B cell (primary cell): Measurements from ENCODE around the gene MED20. TPM values are rescaled to one million over a fixed set of nuclear protein-coding genes. Genes with fewer than 3 reads are reported as not detected.
A peak's percentile ranks its signal among the peaks of the same experiment; 100 is the strongest.

Experiments
- ATAC-seq: fragments of 200-7000 bp; cut with Tn5 transposase; one replicate; pipeline ENCODE4 v1.10.0; 2021; ENCODE audit warnings: low read depth, mild to moderate bottlenecking, moderate number of reproducible peaks, moderate library complexity
- CTCF ChIA-PET: fragments of 350-600 bp; sonication (Branson Sonifier 250); formaldehyde crosslinking; loops from one replicate; lab custom pipeline; 2021; ENCODE audit warnings: antibody characterized with exemption, inconsistent platforms; lab: Charles Lee
- POLR2A ChIA-PET: fragments of 350-600 bp; sonication (Branson Sonifier 250); formaldehyde crosslinking; loops from one replicate; lab custom pipeline; 2021; ENCODE audit warnings: antibody characterized with exemption; lab: Charles Lee
- DNase-seq: peaks from one replicate; pipeline ENCODE4 v3.0.0; 2013
- H2AFZ ChIP-seq: 2 replicates; pipeline ENCODE4 v1.6.1; 2012; ENCODE audit warnings: mild to moderate bottlenecking, low read depth, low read length; ENCODE audit not compliant: insufficient read depth, poor library complexity, severe bottlenecking
- H3K27ac ChIP-seq, 2 donors: 1 replicate in 1 of 2; 2 replicates in 1 of 2; pipeline ENCODE4 v1.5.1; 2012 to 2013; ENCODE audit warnings: low read length in 2 of 2, mild to moderate bottlenecking in 2 of 2, moderate library complexity in 1 of 2
- H3K27me3 ChIP-seq, 4 experiments: fragments of 200-600 bp in 1 of 4; sonication (generic) in 1 of 4; replicated peaks in 1 of 4; 1 replicate in 2 of 4; 2 replicates in 2 of 4; pipeline versions ENCODE4 v1.6.1 to v1.7.0; 2013 to 2016; ENCODE audit warnings: low read length in 3 of 4, mild to moderate bottlenecking in 2 of 4, mixed read lengths in 1 of 4, moderate library complexity in 1 of 4; ENCODE audit not compliant: insufficient read depth in 4 of 4, control insufficient read depth in 3 of 4; ENCODE audit errors: control extremely low read depth in 1 of 4
- H3K36me3 ChIP-seq, 2 experiments: replicated peaks in 1 of 2; 1 replicate in 1 of 2; 2 replicates in 1 of 2; pipeline versions ENCODE4 v1.6.1 to v1.7.1; 2013; ENCODE audit warnings: low read length in 1 of 2; ENCODE audit not compliant: insufficient read depth in 2 of 2, control insufficient read depth in 1 of 2; ENCODE audit errors: control extremely low read depth in 1 of 2, extremely low read depth in 1 of 2
- H3K4me1 ChIP-seq, 2 donors: fragments of 200-600 bp in 1 of 2; sonication (generic) in 1 of 2; 1 replicate in 1 of 2; 2 replicates in 1 of 2; pipeline versions ENCODE4 v1.5.1 to v1.6.1; 2013 to 2017; ENCODE audit warnings: low read length in 2 of 2; ENCODE audit not compliant: control insufficient read depth in 2 of 2, insufficient read depth in 2 of 2
- H3K4me2 ChIP-seq: replicated peaks from 2 replicates; pipeline ENCODE3; 2012; ENCODE audit warnings: mild to moderate bottlenecking, low read depth, low read length; ENCODE audit not compliant: poor library complexity, severe bottlenecking
- H3K4me3 ChIP-seq, 5 experiments: fragments of 200-600 bp in 1 of 5; sonication (generic) in 1 of 5; 1 replicate in 3 of 5; 2 replicates in 2 of 5; pipeline versions ENCODE4 v1.5.1 to v1.7.0; 2011 to 2016; ENCODE audit warnings: low read length in 4 of 5, mild to moderate bottlenecking in 4 of 5, low read depth in 2 of 5, control low read depth in 1 of 5, moderate library complexity in 1 of 5; ENCODE audit not compliant: insufficient read depth in 1 of 5; ENCODE audit errors: control extremely low read depth in 1 of 5, extremely low read depth in 1 of 5
- H3K79me2 ChIP-seq: fragments of 200-600 bp; sonication (generic); one replicate; pipeline ENCODE4 v1.6.0; 2016; ENCODE audit warnings: low read length; ENCODE audit not compliant: control insufficient read depth, insufficient read depth
- H3K9ac ChIP-seq: fragments of 200-600 bp; sonication (generic); 2 replicates; pipeline ENCODE4 v1.6.1; 2017; ENCODE audit warnings: mild to moderate bottlenecking, low read length, moderate library complexity
- H3K9me3 ChIP-seq, 3 donors: one replicate each; pipeline versions ENCODE4 v1.6.1 to v1.7.1; 2013; ENCODE audit warnings: low read length in 2 of 3; ENCODE audit not compliant: control insufficient read depth in 2 of 3, insufficient read depth in 1 of 3; ENCODE audit errors: control extremely low read depth in 1 of 3
- H4K20me1 ChIP-seq: 2 replicates; pipeline ENCODE4 v1.6.0; 2012; ENCODE audit warnings: mild to moderate bottlenecking, low read length; ENCODE audit not compliant: insufficient read depth, control insufficient read depth, poor library complexity, severe bottlenecking
- H3K27ac Mint-ChIP-seq: one replicate; pipeline ENCODE4 v1.8.0; 2021; ENCODE audit warnings: mixed read lengths
- H3K27me3 Mint-ChIP-seq: one replicate; pipeline ENCODE4 v1.8.0; 2021; ENCODE audit warnings: mixed read lengths
- H3K4me1 Mint-ChIP-seq: one replicate; pipeline ENCODE4 v1.8.0; 2021; ENCODE audit warnings: mixed read lengths
- H3K4me3 Mint-ChIP-seq: one replicate; pipeline ENCODE4 v1.8.0; 2021; ENCODE audit warnings: mixed read lengths
- H3K9me3 Mint-ChIP-seq: one replicate; pipeline ENCODE4 v1.8.0; 2022; ENCODE audit warnings: mixed read lengths; ENCODE audit not compliant: insufficient read depth
- EZH2 ChIP-seq: IDR thresholded peaks from 2 replicates; pipeline ENCODE4 v1.6.1; 2012; ENCODE audit warnings: borderline replicate concordance, low read depth, mild to moderate bottlenecking, moderate library complexity, low read length; ENCODE audit not compliant: insufficient read depth, poor library complexity, severe bottlenecking
- WGBS: methylation state at CpG from one replicate; pipeline ENCODE4 v1.1.5; 2013; ENCODE audit warnings: missing lambda C conversion rate; ENCODE audit not compliant: insufficient coverage; 5-methylcytosine and 5-hydroxymethylcytosine counted together
- intact Hi-C: fragments of 100-400 bp; cut with micrococcal nuclease; formaldehyde crosslinking; loops from one replicate; pipeline ENCODE4 v1.10.0; 2022
- polyA plus RNA-seq: library from polyadenylated mRNA; depleted of rRNA; stranded (reverse); fragments of >200 nt; gene quantifications from 2 replicates; pipeline ENCODE4 v1.2.3, GENCODE V29; 2012
- total RNA-seq, 2 donors: library from RNA; stranded (reverse); fragments of 120-200 nt in 1 of 2; gene quantifications; 1 replicate in 1 of 2; 2 replicates in 1 of 2; pipeline versions ENCODE4 v1.2.3 to v1.2.4, GENCODE V29; 2013 to 2022
- TF ChIP-seq, protein P1 (sequence below): fragments of 200-600 bp; IDR thresholded peaks from one replicate; pipeline ENCODE4 v1.8.0; 2022; ENCODE audit warnings: antibody characterized with exemption, mild to moderate bottlenecking

The MED20 gene
- total and polyA plus RNA-seq, 2 donors (not counting 1 experiment from before 2014, with no cell fraction given), result 4.6 to 18.2 TPM

DNA sequence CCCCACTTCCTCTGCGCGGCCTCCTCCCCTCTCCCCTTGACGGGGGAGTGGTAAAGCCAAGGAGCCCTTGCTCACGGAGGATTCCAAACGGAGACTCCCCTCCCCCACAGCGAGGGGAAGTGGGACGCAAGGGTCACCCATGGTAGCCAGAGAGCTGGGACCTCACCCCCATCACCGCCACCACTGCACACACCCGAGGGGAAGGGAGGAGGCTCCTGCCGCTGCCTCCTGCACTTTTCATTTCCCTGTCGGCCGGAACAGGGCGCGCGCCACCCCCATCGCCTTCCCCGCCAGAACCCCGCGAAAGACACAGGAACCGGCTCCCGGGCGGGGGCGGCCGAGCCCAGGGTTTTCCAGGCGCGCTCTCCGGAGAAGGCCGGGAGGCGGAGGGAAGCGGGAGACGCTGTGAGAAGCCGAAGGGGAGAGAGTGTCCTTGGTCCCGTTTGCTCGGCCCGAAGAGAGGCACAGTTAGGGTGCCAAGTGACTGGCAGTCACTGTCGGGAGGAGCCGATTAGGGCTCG, 19.9 kb upstream of the MED20 start:
- H2AFZ ChIP-seq, result peak overlapping the region; percentile 47
- no peak for TF ChIP-seq EZH2
- TF ChIP-seq, protein P1, sequence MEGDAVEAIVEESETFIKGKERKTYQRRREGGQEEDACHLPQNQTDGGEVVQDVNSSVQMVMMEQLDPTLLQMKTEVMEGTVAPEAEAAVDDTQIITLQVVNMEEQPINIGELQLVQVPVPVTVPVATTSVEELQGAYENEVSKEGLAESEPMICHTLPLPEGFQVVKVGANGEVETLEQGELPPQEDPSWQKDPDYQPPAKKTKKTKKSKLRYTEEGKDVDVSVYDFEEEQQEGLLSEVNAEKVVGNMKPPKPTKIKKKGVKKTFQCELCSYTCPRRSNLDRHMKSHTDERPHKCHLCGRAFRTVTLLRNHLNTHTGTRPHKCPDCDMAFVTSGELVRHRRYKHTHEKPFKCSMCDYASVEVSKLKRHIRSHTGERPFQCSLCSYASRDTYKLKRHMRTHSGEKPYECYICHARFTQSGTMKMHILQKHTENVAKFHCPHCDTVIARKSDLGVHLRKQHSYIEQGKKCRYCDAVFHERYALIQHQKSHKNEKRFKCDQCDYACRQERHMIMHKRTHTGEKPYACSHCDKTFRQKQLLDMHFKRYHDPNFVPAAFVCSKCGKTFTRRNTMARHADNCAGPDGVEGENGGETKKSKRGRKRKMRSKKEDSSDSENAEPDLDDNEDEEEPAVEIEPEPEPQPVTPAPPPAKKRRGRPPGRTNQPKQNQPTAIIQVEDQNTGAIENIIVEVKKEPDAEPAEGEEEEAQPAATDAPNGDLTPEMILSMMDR, result no peak
- peak overlapping the region; percentile 97 for H3K4me2 ChIP-seq
- H3K4me1 Mint-ChIP-seq, result peaks cover 58% of the 10 kb centered on the region
- H3K9ac ChIP-seq, result peak overlapping the region; percentile 85
- peak overlapping the region; percentile 61 to 77 (median 71) for H3K4me3 ChIP-seq
- peaks cover 84% of the 10 kb centered on the region for H3K79me2 ChIP-seq
- intact Hi-C loops, result loop anchor here (1.0 to 5.0 kb wide), 6 partner anchors 20 to 154 kb away; partner anchors contain the start of genes BYSL, MED20, TOMM6 and USP49
- peak overlapping the region in 1 of 2 donors; percentile 14 for H3K27ac ChIP-seq
- ATAC-seq (peak; percentile 13), DNase-seq (peak; percentile 55)
- peaks cover 100% of the 10 kb centered on the region for H4K20me1 ChIP-seq
- under 1% methylated on average over 31 of the region's 38 CpGs for WGBS
- POLR2A ChIA-PET, result interaction anchor here (0.5 kb wide), 1 partner anchor 91 kb away, joined by 3 read pairs; no protein-coding TSS in a partner anchor
- no peaks in the 10 kb centered on the region for H3K9me3 ChIP-seq
- no peaks in the 10 kb centered on the region for H3K9me3 Mint-ChIP-seq
- H3K36me3 ChIP-seq, result peaks cover 0 to 15% of the 10 kb centered on the region in 2 experiments
- peak overlapping the region; percentile 85 for H3K4me3 Mint-ChIP-seq
- no peaks in the 10 kb centered on the region for H3K27me3 ChIP-seq
- CTCF ChIA-PET, result interaction anchor here (1.7 to 12.5 kb wide), 3 partner anchors 19 to 104 kb away, joined by 7 to 263 read pairs (median 24); partner anchors contain the start of genes BYSL, MED20 and TAF8
- peak overlapping the region; percentile 87 for H3K27ac Mint-ChIP-seq
- peaks cover 58 to 64% of the 10 kb centered on the region in 2 donors for H3K4me1 ChIP-seq
- no peaks in the 10 kb centered on the region for H3K27me3 Mint-ChIP-seq
